Activated CD4-positive, alpha-beta T cell treated with anti-CD3 and anti-CD28 coated beads, Interleukin-2, amount 50 U/mL, for 16 hours (primary cell): Measurements from ENCODE around the gene PHLPP1.

Experiments used
- DNase-seq: peaks from one replicate; pipeline ENCODE4 v3.0.0-alpha.2; 2020

Gene PHLPP1

GRCh38 chr18:62744076-62744968, 29.0 kb downstream of the PHLPP1 start:
- no peak for DNase-seq

- no peak for DNase-seq
Measured at GRCh38 chr18:62745089-62745751, 29.9 kb downstream of the PHLPP1 start.

- no peak for DNase-seq
Measured at GRCh38 chr18:62749389-62749788, 34.0 kb downstream of the PHLPP1 start.

GRCh38 chr18:62751341-62751821, 36.0 kb downstream of the PHLPP1 start:
- no peak for DNase-seq

GRCh38 chr18:62751977-62752376, 36.6 kb downstream of the PHLPP1 start:
- no peak for DNase-seq

GRCh38 chr18:62754026-62754425, 38.7 kb downstream of the PHLPP1 start:
- DNase-seq: no peak

GRCh38 chr18:62755454-62755853, 40.1 kb downstream of the PHLPP1 start:
- no peak for DNase-seq

GRCh38 chr18:62755946-62756345, 40.6 kb downstream of the PHLPP1 start:
- no peak for DNase-seq

- no peak for DNase-seq
Measured at GRCh38 chr18:62757399-62758010, 42.2 kb downstream of the PHLPP1 start.

- DNase-seq: no peak
Measured at GRCh38 chr18:62758591-62758990, 43.2 kb downstream of the PHLPP1 start.

- no peak for DNase-seq
Measured at GRCh38 chr18:62759704-62760402, 44.5 kb downstream of the PHLPP1 start.

GRCh38 chr18:62760403-62760734, 45.0 kb downstream of the PHLPP1 start:
- no peak for DNase-seq

- DNase-seq: no peak
Measured at GRCh38 chr18:62763101-62763521, 47.8 kb downstream of the PHLPP1 start.

- DNase-seq: no peak
Measured at GRCh38 chr18:62766266-62766665, 50.9 kb downstream of the PHLPP1 start.

GRCh38 chr18:62767321-62767720, 52.0 kb downstream of the PHLPP1 start:
- peak; percentile 65 for DNase-seq

- peak; percentile 18 for DNase-seq
Measured at GRCh38 chr18:62767836-62768557, 52.7 kb downstream of the PHLPP1 start.

- DNase-seq: no peak
Measured at GRCh38 chr18:62768558-62768943, 53.2 kb downstream of the PHLPP1 start.

GRCh38 chr18:62769216-62769615, 53.9 kb downstream of the PHLPP1 start:
- DNase-seq: no peak

GRCh38 chr18:62771494-62772270, 56.3 kb downstream of the PHLPP1 start:
- peak; percentile 85 for DNase-seq

GRCh38 chr18:62772860-62773584, 57.7 kb downstream of the PHLPP1 start:
- no peak for DNase-seq

- DNase-seq: no peak
Measured at GRCh38 chr18:62773691-62774090, 58.4 kb downstream of the PHLPP1 start.
